ENCODE data around the gene CCNI.
"Not testable (repeated sequence)": the region's sequence is repeated elsewhere in the genome, so short reads cannot be mapped to it uniquely, and the experiment has no call there.

- not testable (repeated sequence) for TF ChIP-seq MAX (IDR thresholded peaks at IDR 0.05; ENCODE audit: low read depth, low read length); CTCF (IDR thresholded peaks at IDR 0.05; ENCODE audit: low read depth, low read length); MYC (IDR thresholded peaks at IDR 0.05; ENCODE audit: low read depth, low read length); POLR2A (IDR thresholded peaks at IDR 0.05; ENCODE audit: extremely low read depth, insufficient read length)
Measured at GRCh38 chr4:77087027-77087426, 11.2 kb upstream of the CCNI start.

All from NB4 (cell line).